NCI-H2171 (cell line): ENCODE results near the gene ELAVL2.

Source experiments
- DNase-seq: peaks from one replicate; lab custom pipeline; 2025; lab: John Stamatoyannopoulos, UW

Gene ELAVL2

GRCh38 chr9:23821375-23822181 is 4.5 kb downstream of the ELAVL2 start:
- DNase-seq: peak; percentile 28

- DNase-seq: no peak
Observed at GRCh38 chr9:23820451-23821374, 5.3 kb downstream of the ELAVL2 start.

GRCh38 chr9:23819403-23819802 is 6.6 kb downstream of the ELAVL2 start:
- DNase-seq: no peak

- no peak for DNase-seq
Observed at GRCh38 chr9:23814243-23814642, 11.8 kb downstream of the ELAVL2 start.

- DNase-seq: no peak
Observed at GRCh38 chr9:23812673-23813072, 13.4 kb downstream of the ELAVL2 start.

- no peak for DNase-seq
Observed at GRCh38 chr9:23811633-23812032, 14.4 kb downstream of the ELAVL2 start.

- DNase-seq: no peak
Observed at GRCh38 chr9:23803216-23803615, 22.8 kb downstream of the ELAVL2 start.

- no peak for DNase-seq
Observed at GRCh38 chr9:23801523-23801922, 24.5 kb downstream of the ELAVL2 start.

- no peak for DNase-seq
Observed at GRCh38 chr9:23799521-23799920, 26.5 kb downstream of the ELAVL2 start.

- no peak for DNase-seq
Observed at GRCh38 chr9:23798325-23798724, 27.7 kb downstream of the ELAVL2 start.

- DNase-seq: no peak
Observed at GRCh38 chr9:23796209-23796608, 29.8 kb downstream of the ELAVL2 start.

- DNase-seq: no peak
Observed at GRCh38 chr9:23790351-23791260, 35.4 kb downstream of the ELAVL2 start.

GRCh38 chr9:23789529-23790254 is 36.3 kb downstream of the ELAVL2 start:
- DNase-seq: no peak

GRCh38 chr9:23784962-23785361 is 41.1 kb downstream of the ELAVL2 start:
- no peak for DNase-seq

GRCh38 chr9:23783509-23783908 is 42.5 kb downstream of the ELAVL2 start:
- DNase-seq: no peak

- DNase-seq: no peak
Observed at GRCh38 chr9:23779220-23779619, 46.8 kb downstream of the ELAVL2 start.

GRCh38 chr9:23777328-23777727 is 48.7 kb downstream of the ELAVL2 start:
- DNase-seq: no peak

GRCh38 chr9:23775549-23775948 is 50.5 kb downstream of the ELAVL2 start:
- DNase-seq: no peak

GRCh38 chr9:23774266-23774665 is 51.8 kb downstream of the ELAVL2 start:
- DNase-seq: no peak

- DNase-seq: no peak
Observed at GRCh38 chr9:23772385-23772783, 53.7 kb downstream of the ELAVL2 start.

- DNase-seq: no peak
Observed at GRCh38 chr9:23771746-23772384, 54.2 kb downstream of the ELAVL2 start.
